OCI-LY3 (cell line): ENCODE results near the gene FANK1.

Source experiments
- CTCF ChIP-seq: fragments of 200-600, 300-600 bp; sonication (generic); IDR thresholded peaks from 2 replicates; pipeline ENCODE4 v1.5.1; 2014; ENCODE audit warnings: antibody characterized with exemption, low read length, low read depth
- EZH2phosphoT487 ChIP-seq: fragments of 200-600 bp; shearing (Covaris generic); IDR thresholded peaks from 2 replicates; pipeline ENCODE4 v1.6.1; 2018; ENCODE audit warnings: antibody characterized with exemption, mixed run types, low read depth

- TF ChIP-seq CTCF (no peak), EZH2phosphoT487 (no peak)
Measured at GRCh38 chr10:126058104-126058503, 161.7 kb downstream of the FANK1 start.
